CD4-positive, alpha-beta T cell treated with Interferon gamma for 1 hour (primary cell): ENCODE measurements around the gene SLC25A17.
"Not testable (repeated sequence)": the region's sequence is repeated elsewhere in the genome, so short reads cannot be mapped to it uniquely, and the experiment has no call there.

Experiments
- DNase-seq: peaks from one replicate; pipeline ENCODE4 v3.0.0-alpha.2; 2020

SLC25A17 gene

DNA sequence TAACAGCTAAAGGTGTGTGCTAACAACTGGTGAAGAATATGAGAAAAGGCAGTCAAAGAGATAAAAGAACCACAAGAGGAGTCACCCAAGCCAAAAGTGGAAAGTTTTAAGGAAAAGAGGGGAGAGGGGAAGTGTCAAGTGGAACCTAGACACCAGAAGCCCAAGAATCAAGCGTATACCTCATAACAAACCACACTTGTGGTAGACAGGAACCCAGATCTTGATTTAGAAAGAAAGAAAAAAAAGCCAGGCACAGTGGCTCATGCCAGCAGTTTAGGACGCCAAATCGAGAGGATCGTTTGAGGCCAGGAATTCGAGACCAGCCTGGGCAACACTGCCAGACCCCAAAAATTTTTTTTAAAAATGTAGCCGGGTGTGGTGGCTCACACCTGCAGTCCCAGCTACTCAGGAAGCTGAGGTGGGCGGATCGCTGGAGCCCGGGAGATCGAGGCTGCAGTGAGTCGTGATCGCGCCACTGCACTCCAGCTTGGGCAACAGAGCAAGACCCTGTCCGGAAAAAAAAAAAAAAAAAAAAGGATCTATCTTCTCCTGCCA, 877 bp downstream of the SLC25A17 start:
- DNase-seq, result peak; percentile 3

DNA sequence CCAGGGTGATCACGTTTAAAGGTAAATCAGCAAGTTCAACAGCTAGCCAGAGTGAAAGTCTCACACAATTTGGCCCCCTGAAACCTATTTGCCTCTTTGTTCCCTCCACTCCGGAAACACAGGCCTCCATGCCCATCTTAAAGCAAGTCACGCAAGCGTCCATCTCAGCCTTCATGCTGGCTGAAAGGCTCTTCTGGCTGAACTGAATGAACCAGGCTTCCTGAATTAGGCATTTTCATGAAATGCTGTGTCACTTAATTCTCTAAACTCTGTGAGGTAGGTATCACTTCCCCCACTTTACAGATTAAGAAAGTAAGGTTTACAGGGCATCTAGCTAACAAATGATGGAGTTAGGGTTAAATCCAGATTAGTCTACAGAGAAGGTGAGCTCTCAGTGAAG, 1.4 kb downstream of the SLC25A17 start:
- DNase-seq, result no peak

DNA sequence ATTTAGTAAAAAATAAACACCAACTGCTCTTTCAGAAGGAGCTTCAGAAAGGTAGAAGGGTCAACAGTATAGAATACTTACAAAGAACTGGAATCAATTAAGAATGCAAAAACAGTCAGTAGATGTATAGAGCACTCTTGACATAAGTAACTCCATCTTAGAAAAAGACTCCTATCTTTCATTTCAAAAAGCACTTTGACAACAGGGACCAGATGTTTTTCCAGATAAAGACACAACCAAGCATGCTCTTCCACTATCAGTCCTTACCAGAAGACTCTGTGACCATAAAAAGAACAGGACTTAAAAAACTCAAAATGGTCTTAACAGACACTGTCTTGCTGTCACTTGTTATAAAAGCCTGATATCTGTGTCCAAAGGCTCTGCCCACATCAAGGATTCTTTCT, 5.2 kb downstream of the SLC25A17 start:
- no peak for DNase-seq

DNA sequence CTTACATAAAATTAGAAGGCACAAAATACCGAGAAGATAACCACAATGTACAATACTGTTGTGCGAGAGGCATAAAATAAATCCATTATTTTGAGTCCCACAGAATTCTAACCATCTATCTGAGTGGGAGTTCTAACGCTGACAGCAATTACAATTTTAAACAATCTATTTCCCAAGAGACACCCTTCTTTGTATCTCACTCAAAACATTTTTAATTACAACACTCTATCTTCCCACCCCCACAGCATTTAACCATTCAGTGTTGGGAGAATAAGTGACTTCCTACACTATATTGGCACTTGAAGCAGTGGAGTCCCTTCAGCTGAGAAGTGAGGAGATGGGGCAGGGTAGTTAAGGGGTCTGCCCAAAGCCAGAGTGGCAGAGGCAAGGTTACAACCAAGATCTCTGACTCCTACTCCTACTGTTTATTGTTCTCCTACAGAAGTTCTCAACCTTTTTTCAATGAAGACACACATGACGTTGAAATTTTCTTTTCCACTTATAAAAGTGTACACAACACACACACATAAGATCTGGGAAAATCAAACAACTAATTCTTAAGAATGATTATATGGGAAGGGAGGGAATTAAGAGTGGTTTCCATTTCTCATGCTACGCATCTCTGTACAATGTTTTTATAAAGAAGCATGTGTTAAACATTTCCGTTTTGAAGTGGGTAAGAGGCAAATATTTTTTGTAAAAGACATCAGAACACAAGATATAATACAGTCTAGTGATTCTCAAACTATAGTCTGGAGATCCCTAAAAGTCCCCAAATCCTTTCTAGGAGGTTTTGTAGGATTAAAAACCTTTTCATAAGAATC, 10.9 kb downstream of the SLC25A17 start:
- no peak for DNase-seq

DNA sequence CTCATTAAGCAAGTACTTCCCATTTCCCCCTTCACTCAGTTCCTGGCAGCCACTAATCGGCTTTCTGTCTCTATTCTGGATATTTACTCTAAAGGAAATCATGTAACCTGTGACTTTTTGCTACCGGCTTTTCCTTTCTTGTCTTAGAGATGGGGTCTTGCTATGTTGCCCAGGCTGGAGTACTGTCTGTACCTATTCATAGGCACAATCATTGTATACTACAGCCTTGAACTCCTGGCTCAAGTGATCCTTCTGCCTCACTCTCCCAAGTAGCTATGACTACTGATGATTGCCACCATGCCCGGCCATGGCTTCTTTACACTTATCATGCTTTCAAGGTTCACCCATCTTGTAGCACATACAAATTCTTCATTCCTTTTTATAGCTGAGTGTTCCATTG, 12.4 kb downstream of the SLC25A17 start:
- DNase-seq, result no peak

DNA sequence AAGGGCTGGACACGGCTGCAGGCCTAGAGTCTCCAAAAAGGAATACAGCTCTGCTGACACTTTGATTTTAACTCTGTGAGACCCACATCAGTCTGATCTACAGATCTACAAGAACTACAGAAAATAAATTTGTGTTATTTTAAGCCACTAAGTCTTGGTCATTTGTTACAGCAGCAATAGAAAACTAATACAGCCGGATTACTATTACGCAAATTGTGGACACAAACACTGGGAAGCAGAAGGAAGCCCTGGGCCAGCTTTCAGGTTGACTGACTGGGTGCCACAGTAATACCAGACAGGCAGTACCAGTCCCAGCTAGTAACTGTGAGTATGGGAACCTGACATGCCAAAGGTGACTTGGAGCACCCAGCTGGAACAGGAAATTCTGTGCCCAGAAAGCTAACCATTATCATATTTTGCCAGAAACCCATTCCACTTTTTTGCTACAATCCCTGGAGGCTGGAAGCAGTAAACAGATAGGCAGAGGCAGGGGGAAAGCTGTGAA, 13.4 kb downstream of the SLC25A17 start:
- DNase-seq, result no peak

DNA sequence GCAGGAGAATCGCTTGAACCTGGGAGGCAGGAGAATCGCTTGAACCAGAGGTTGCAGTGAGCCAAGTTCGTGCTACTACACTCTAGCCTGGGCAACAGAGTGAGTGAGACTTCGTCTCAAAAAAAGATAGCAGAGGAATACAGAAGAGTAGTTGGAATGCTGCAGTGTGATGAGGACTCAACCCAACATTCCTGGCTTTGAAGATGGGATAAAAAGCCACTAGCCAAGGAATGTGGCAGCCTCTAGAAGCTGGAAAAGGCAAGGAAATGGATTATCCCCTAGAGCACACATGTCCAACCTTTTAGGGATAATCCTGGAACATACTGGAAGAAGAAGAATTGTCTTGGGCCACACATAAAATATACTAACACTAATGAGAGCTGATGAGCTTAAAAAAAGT, 13.9 kb downstream of the SLC25A17 start:
- no peak for DNase-seq

DNA sequence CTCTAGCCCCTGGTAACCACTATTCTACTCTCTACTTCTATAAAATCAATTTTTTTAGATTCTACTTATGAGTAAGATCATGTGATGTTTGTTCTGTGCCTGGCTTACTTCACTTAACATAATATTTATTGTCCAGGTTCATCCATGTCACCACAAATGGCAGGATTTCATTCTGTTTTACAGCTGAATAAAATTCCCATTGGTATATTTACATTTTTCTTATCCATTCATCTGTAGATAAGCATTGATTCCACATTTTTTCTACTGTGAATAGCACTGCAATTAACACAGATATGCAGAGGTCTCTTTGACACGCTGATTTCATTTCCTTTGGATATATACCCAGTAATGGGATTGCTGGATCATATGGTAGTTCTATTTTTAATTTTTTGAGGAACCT, 15.8 kb downstream of the SLC25A17 start:
- DNase-seq, result no peak

DNA sequence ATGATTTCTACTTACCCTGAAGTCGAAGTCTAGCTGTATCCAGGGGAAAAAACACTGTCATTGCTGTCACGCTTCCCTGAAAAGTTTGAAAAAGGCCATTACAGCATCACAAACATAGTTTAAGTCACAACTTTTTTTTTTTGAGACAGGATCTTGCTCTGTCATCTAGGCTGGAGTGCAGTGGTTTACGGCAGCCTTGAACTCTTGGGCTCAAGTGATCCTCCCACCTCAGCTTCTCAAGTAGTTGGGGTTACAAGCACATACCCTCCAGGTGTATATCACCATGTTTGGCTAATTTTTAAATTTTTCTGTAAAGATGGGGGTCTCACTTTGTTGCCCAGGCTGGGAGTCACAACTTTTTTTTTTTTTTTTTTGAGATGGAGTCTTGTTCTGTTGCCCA, 20.1 kb downstream of the SLC25A17 start:
- no peak for DNase-seq

DNA sequence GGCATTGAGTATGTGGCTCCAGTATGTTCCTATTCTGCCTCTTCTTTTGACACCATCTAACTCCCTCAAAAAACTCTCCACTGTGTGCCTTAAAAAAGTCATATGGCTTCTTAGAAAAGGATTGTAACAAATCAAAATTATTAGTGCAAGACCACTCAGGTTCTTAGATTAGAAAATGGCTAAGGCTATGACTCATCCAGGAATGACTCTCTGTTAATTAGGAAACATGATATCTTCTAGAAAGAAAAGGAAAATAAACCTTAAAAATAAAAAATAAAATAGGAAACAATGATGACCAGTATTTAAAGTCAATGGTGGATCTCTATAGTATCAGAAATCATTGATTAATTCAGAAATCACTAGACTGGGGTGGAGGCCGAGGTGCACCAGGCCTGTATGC, 21.7 kb downstream of the SLC25A17 start:
- DNase-seq, result no peak

DNA sequence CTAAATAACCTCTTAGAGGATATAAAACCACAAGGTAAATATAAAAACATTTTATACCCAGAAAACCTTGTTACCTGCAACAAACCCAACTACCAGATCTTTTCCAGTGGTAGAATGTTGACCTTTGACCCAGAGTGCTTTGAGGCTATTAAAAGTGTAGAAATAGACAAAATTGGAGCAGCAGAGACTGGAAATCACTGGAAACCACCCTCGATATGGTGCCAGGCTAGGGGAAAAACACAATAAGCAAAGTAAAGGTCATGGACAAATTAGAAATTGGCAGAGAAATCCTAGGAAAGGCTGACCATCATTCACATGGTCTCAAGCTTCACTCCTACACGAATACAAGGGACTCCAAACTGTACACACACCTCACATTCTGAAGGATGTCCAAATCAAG, 26.7 kb downstream of the SLC25A17 start:
- no peak for DNase-seq

DNA sequence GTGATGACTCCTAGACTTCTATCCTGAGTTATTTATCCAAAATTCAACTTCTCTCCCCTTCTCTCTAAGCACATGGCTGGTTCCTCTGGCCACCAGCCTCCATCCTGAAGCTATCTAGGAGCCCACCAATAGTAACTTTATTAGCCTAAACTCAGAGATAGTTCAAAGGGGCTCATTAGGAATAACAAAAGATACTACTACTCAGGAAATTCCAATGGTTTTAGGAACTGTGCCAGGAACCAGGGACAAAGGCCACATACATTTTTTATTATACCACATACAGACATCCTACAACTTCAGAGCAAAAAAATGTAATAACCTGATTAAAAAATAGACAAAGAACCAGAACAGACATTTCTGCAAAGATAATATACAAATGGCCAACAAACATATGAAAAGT, 27.9 kb downstream of the SLC25A17 start:
- no peak for DNase-seq

DNA sequence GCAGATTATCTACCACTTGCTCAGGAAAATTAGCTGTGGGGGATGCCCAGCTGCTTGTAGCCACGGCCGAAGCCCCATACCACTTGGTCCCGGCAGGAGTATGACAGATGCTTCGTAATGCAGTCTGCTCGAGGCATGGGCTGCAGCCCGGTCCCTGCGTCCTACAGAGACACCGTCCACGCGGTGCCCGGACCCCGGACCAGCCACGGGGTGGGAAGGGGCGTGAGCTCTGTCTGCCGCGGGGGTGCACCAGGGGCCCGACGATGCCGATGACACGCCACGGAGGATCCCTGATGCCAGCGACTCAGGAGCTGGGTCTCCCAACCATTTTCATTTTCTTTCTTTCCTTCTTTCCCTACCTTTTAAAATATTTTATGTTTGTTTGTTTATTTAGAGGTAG, 30.0 kb downstream of the SLC25A17 start:
- DNase-seq, result no peak

DNA sequence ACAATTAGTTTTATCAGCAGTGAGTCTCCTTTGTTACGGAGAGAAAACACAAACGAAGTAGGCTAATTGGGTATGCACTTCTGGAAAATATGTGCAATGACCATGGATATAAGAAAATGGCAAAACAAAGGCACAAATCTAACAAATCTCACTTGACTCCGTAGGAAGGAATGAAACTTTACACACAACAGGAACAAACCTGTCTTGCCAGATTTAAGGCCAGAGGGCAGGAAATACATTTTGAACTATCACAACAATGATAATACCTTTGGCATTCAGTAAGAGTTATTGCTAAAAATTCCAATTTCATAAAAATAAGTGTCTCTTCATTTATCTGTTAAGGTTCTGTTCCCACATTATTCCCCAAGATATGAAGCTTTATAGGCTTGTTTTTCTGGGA, 36.6 kb downstream of the SLC25A17 start:
- DNase-seq, result no peak

DNA sequence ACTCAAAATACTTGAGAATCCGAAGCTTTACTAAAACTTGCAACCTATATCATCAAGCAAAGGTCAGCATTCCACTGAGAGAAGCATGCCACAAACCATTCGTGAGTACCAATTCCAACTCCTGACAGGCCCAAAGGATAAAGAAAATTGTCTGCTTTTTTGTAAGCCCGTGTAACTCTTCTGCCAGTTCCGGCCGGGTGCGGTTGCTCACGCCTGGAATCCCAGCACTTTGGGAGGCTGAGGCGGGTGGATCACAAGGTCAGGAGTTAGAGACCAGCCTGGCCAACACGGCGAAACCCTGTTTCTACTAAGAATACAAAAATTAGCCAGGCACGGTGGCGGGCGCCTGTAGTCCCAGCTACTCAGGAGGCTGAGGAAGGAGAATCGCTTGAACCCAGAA, 37.4 kb downstream of the SLC25A17 start:
- DNase-seq, result not testable (repeated sequence)

DNA sequence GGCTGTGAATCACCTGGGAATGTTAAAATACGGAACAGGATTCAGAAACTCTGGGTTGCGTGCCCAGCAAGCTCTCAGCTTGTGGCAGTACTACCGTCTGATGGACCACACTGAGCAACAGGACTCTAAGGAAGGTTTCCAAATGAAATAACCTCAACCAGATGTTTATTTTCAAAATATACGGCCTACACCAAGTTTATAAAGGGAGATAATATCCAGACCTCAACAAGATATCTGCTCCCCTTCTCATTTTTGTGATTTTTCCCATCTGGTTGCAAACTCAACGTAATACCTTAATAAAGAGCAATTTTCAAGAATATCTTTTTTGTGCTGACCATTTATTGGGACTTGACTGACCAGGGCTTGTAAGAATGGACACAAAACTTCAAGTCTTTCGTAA, 49.4 kb downstream of the SLC25A17 start:
- DNase-seq, result no peak

DNA sequence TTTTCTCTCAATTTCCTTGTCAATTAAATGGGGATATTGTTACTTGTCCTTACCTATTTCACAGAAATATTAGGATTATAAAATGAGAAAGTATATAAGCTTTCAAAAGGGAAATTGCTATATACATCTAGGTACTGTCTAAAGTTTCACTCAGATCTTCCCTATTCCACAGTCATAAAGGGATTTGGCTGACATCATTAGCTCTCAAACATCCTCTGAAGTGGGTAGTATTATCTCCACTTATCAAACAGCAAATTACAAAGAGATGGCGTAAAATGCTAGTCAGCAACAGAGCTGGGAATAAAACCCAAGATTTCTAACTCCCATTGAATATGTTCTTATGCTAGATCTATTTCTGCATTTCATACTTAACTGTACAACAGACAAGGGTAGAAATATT, 50.9 kb downstream of the SLC25A17 start:
- no peak for DNase-seq

DNA sequence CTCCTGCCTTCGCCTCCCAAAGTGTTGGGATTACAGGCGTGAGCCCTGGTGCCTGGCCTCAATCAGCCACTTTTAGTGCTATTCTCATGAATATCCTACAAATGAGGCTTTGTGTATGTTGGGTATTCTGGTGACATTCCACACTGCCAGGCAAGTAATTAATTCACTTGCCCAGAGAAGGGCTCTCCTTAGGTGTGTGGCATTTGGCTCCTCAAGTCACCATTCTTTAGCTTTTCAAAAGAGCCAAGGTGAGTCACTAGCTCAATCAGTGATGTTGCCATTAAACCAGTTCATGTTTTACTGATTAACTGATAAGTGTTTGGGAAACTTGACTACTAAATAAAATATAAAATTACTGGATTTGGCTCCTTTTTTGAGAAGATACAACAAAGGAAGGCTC, 52.2 kb downstream of the SLC25A17 start:
- no peak for DNase-seq

DNA sequence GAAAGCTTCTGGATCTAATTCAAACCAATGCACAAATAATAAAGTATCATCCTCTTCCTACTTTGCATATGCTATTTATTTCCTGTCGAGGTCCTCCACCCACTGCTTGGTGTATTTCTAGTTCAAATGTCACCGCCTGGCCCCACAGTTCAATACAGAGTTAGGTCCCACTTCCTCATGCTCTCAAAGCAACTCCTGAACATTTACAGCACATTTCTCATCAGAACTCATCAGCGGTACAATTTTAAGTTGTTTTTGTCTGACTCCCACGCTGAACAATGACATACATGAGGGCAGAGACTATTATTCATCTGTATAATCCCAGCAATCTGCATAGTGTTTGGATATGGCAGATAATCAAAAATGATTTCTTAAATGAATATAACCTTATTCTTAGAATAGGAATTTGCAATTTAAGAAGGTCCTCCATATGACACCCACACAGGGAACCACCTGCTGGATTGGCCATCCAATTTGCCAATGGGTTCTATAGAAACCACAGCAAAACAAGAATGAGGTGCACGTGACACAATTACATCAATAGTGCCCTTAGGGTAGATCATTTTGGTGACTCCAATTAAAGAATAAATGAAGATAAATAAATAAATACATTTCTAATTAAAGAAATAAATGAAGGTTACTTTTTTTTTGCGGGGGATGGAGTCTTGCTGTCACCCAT, 54.2 kb downstream of the SLC25A17 start:
- peak; percentile 44 for DNase-seq

DNA sequence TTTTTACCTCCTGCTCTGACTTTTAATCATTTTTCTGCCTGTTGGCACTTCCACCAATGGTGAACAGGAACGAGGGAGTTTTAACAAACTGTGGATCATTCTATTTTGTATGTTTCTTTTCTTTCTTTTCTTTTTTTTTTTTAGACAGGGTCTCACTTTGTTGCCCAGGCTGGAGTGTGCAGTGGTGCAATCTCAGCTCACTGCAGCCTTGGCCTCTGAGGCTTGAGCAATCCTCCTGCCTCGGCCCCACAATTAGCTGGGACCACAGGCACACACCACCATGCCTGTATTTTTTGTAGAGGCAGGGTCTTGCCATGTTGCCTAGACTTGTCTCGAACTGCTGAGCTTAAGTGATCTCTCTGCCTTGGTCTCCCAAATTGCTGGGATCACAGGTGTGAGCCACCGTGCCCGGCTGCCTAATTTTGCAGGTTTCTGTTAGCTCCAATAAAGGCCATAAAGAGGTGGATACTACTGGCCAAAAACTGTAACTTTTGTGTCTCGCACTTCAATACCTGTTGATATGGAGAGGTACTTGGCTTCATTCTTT, 59.8 kb downstream of the SLC25A17 start:
- DNase-seq, result no peak

DNA sequence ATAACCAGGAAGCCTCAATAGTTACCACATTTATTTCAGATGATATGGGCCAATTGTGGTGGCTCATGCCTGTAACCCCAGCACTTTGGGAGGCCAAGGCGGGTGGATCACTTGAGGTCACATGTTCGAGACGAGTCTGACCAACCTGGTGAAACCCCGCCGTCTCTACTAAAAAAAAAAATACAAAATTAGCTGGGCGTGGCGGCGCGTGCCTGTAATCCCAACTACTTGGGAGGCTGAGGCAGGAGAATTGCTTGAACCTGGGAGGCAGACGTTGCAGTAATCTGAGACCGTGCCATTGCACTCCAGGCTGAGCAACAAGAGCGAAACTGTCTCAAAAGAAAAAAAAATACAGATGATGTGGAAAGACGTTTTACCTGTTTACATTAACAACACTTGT, 60.3 kb downstream of the SLC25A17 start:
- DNase-seq, result not testable (repeated sequence)

DNA sequence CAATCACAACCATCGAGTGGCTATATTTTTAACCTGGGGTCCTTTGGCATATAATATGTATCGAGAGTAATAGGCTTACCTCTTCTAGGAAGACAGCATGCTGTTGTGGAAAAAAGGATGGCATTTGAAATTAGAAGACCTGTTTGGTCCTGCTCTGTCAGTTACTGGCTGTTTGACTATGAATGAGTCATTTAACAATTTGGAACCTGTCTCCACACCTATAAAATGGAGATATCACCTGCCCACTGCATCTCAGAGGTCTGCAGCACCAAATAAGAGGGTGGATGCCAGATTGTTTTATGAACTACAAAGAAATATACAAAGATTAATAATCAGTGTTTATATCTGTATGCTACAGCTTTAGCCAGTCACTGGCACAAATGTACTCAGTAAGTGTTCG, 60.8 kb downstream of the SLC25A17 start:
- DNase-seq, result no peak

DNA sequence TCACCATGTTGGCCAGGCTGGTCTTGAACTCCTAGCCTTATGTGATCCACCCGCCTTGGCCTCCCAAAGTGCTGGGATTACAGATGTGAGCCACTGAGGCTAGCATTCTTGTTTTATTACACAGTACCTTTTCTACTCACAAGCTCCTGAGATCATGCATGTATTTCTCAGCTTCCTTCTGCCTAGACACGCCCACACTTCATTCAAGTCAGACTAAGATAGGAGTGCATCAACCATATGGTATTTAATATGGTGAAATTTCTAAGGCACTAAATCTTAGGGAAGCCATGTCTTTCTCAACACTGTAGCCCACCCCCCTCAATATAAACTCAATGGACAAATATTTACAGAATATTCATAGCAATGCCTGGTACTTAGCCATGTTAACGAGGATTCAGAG, 62.1 kb downstream of the SLC25A17 start:
- DNase-seq, result no peak

DNA sequence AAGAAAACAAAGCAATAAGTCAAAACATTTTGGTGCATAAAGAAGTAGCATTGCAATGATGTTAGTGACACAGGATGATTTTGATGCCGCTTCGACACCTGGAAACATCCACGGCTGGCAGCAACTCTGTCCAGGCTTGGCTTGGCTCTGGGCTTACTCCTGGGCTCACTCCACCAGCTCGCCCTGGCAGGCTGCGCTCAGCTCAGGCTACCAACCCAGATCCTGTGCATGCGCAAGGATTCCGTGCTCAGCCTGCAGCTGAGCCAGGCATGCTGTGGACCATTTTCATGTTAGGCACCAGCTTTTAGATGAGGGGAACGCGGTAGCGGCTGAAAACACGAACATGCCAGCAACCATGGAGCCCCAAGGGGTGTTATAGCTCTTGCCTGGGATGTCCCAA, 66.0 kb downstream of the SLC25A17 start:
- DNase-seq, result no peak
